Gastroesophageal sphincter (tissue), 4 donors: ENCODE results near the gene SGCD. TPM values are rescaled to one million over a fixed set of nuclear protein-coding genes. Genes with fewer than 3 reads are reported as not detected.
A peak's percentile ranks its signal among the peaks of the same experiment; 100 is the strongest.

Source experiments
- ATAC-seq: fragments of 150-250 bp; one replicate; pipeline ENCODE4 v1.9.1; 2016; ENCODE audit warnings: mild to moderate bottlenecking, moderate library complexity
- H3K27ac ChIP-seq, 4 donors: fragments of 200-600 bp; sonication (generic) in 3 of 4; 1 replicate in 3 of 4; 2 replicates in 1 of 4; pipeline ENCODE4 v1.5.1; 2016 to 2019
- H3K27me3 ChIP-seq: fragments of 200-600 bp; sonication (generic); one replicate; pipeline ENCODE4 v1.5.1; 2019
- H3K36me3 ChIP-seq, 2 donors: fragments of 200-600 bp; sonication (generic); one replicate each; pipeline ENCODE4 v1.5.1; 2019; ENCODE audit warnings: control low read depth in 1 of 2
- H3K4me1 ChIP-seq, 3 donors: fragments of 200-600 bp; sonication (generic); 1 replicate in 2 of 3; 2 replicates in 1 of 3; pipeline ENCODE4 v1.5.1; 2016 to 2019; ENCODE audit warnings: control low read depth in 2 of 3
- H3K4me3 ChIP-seq, 2 donors: fragments of 200-600 bp; sonication (generic); one replicate each; pipeline ENCODE4 v1.5.1; 2019; ENCODE audit warnings: mild to moderate bottlenecking in 1 of 2, moderate library complexity in 1 of 2
- H3K9me3 ChIP-seq, 3 donors: fragments of 200-600 bp; sonication (generic); one replicate each; pipeline ENCODE4 v1.5.1; 2017 to 2019; ENCODE audit warnings: control low read depth in 2 of 3
- EP300 ChIP-seq: sonication (generic); formaldehyde crosslinking; IDR thresholded peaks from one replicate; pipeline ENCODE4 v1.6.1; 2017; ENCODE audit warnings: antibody characterized with exemption, mild to moderate bottlenecking
- POLR2A ChIP-seq, 2 donors: fragments of 450-650 bp; IDR thresholded peaks; one replicate each; pipeline ENCODE4 v1.6.1; 2017; ENCODE audit warnings: antibody characterized with exemption in 2 of 2, mild to moderate bottlenecking in 2 of 2, moderate library complexity in 1 of 2
- POLR2AphosphoS5 ChIP-seq: sonication (generic); formaldehyde crosslinking; IDR thresholded peaks from one replicate; pipeline ENCODE4 v1.6.1; 2017; ENCODE audit warnings: antibody characterized with exemption
- WGBS, 2 donors: methylation state at CpG; one replicate each; pipeline ENCODE4 v1.1.5; 2018; ENCODE audit warnings: low coverage in 1 of 2; 5-methylcytosine and 5-hydroxymethylcytosine counted together
- total RNA-seq, 4 donors: library from RNA; depleted of rRNA; stranded (reverse); fragments of >200 nt; gene quantifications; one replicate each; pipeline ENCODE4 v1.1.0, GENCODE V29; 2016
- TF ChIP-seq, protein P1 (sequence below), 4 experiments: fragments of 200-600 bp in 2 of 4; fragments of 450-650 bp in 2 of 4; sonication (generic) in 1 of 4; IDR thresholded peaks; one replicate each; pipeline ENCODE4 v1.5.1; 2017 to 2019; ENCODE audit warnings: antibody characterized with exemption in 4 of 4, mild to moderate bottlenecking in 2 of 4, moderate library complexity in 2 of 4

The SGCD gene
- total RNA-seq, 4 donors from 2014 or later = 8.8 to 61.3 (median 33.7) TPM

DNA sequence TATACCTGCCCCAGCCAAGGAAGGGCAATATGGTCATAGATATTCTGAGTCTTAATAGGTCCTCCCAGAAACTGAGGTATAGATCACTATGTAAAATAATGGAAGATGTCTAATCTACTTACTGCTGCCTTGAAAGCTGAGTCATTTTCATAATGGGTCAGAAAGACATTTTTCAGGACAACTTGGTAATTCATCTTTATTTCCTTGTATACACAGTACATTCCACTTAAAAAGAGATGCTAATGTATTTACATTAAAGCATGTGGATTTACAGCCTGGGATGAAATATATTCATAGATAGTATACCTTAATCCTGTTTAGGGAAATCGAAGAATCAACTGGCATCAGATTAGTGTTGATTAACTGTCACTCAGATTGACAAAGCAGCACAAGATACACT, 304.0 kb downstream of the SGCD start:
- Histone ChIP-seq H3K36me3 (no peaks in the 10 kb centered on the region), H3K27me3 (no peaks in the 10 kb centered on the region), H3K9me3 (no peaks in the 10 kb centered on the region), H3K4me3 (no peak overlapping the region), H3K4me1 (no peaks in the 10 kb centered on the region), H3K27ac (no peak overlapping the region)
- 81 to 95% methylated on average over 1 of the region's 1 CpG for WGBS, 2 donors
- no peak for ATAC-seq
- TF ChIP-seq, protein P1, sequence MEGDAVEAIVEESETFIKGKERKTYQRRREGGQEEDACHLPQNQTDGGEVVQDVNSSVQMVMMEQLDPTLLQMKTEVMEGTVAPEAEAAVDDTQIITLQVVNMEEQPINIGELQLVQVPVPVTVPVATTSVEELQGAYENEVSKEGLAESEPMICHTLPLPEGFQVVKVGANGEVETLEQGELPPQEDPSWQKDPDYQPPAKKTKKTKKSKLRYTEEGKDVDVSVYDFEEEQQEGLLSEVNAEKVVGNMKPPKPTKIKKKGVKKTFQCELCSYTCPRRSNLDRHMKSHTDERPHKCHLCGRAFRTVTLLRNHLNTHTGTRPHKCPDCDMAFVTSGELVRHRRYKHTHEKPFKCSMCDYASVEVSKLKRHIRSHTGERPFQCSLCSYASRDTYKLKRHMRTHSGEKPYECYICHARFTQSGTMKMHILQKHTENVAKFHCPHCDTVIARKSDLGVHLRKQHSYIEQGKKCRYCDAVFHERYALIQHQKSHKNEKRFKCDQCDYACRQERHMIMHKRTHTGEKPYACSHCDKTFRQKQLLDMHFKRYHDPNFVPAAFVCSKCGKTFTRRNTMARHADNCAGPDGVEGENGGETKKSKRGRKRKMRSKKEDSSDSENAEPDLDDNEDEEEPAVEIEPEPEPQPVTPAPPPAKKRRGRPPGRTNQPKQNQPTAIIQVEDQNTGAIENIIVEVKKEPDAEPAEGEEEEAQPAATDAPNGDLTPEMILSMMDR (IDR thresholded peaks at IDR 0.05) = no peak
- TF ChIP-seq POLR2AphosphoS5 (no peak), EP300 (no peak), POLR2A (IDR thresholded peaks at IDR 0.05) (no peak)

DNA sequence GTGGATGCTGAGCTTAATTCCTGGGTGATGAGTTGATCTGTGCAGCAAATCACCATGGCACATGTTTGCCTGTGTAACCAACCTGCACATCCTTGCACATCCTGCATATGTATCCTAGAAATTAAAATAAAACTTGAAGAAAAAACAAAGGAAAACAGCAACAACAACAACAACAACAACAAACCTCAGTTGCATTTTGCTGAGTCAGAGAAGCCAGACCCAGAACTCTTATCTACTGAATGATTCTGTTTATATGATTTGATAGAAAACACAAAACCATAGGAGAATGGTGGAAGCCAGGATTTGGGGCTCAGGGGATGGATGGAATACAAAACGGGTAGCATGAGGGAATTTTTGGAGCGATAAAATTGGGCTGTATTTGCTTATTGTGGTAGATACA, 307.3 kb downstream of the SGCD start:
- H3K36me3 ChIP-seq = no peaks in the 10 kb centered on the region
- H3K4me3 ChIP-seq = no peak overlapping the region
- WGBS, 2 donors = 69 to 100% methylated on average over 2 of the region's 2 CpGs
- H3K4me1 ChIP-seq = no peaks in the 10 kb centered on the region
- no peak for TF ChIP-seq POLR2AphosphoS5
- TF ChIP-seq POLR2A (IDR thresholded peaks at IDR 0.05) = no peak
- TF ChIP-seq, protein P1 (IDR thresholded peaks at IDR 0.05) = no peak
- TF ChIP-seq EP300 = no peak
- no peak for ATAC-seq
- H3K9me3 ChIP-seq = no peaks in the 10 kb centered on the region
- H3K27ac ChIP-seq = no peak overlapping the region
- H3K27me3 ChIP-seq = no peaks in the 10 kb centered on the region

DNA sequence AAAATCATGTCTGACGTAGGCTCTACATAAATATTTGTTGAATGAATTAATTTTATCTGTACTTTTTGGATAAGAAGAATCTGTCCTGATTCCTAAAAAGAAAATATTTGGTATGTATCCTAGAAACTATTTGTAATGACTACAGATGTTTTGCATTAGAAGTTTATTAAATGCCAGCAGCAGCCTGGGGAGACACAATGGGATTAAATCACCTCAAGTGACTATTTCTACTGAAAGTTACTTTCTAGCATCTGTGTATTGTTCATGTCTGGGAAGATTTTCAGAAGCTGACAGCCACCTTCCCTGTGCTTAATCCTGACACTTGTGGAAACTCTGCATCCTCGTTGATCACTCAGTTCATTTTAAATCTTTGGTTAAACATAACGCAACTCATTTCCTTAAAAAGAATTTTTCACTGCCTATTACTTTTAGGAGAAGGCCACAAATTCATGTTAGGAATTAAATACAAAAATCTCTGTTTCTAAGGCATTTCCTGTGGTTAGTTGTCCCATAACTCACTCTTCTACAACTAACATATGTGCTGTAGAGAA, 313.8 kb downstream of the SGCD start:
- ATAC-seq = no peak
- Histone ChIP-seq H3K36me3 (no peaks in the 10 kb centered on the region), H3K27me3 (no peaks in the 10 kb centered on the region), H3K9me3 (no peaks in the 10 kb centered on the region), H3K4me1 (peaks cover 5 to 28% (median 8%) of the 10 kb centered on the region in 3 donors), H3K27ac (peak overlapping the region; percentile 65 to 83 (median 74)), H3K4me3 (no peak overlapping the region)
- 7 to 9% methylated on average over 3 of the region's 3 CpGs for WGBS, 2 donors
- no peak for TF ChIP-seq POLR2AphosphoS5

DNA sequence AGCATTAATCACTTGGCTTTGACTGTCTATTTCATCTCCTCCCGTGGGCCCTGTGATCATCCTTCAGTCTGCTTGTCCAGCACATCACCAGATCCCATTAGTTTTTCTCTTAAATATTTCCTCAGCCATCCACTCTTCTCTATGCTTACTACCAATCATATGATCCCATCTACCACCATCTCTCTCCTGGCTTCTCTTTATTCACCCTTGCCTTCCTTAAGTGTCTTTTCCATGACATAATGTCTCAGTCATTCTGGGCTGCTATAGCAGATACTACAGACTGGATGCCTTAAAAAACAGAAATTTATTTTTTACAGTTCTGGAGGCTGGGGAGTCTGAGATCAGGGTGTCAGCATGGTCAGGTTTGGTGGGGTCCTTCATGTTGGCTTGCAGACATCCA, 314.7 kb downstream of the SGCD start:
- H3K4me3 ChIP-seq = no peak overlapping the region
- no peaks in the 10 kb centered on the region for H3K27me3 ChIP-seq
- H3K9me3 ChIP-seq = no peaks in the 10 kb centered on the region
- H3K36me3 ChIP-seq = no peaks in the 10 kb centered on the region
- WGBS, 2 donors = 38 to 42% methylated on average over 1 of the region's 1 CpG
- TF ChIP-seq POLR2AphosphoS5 = no peak
- TF ChIP-seq POLR2A (IDR thresholded peaks at IDR 0.05) = no peak
- peaks cover 5 to 37% (median 8%) of the 10 kb centered on the region in 3 donors for H3K4me1 ChIP-seq
- ATAC-seq = no peak
- peak overlapping the region; percentile 65 to 83 (median 74) for H3K27ac ChIP-seq

DNA sequence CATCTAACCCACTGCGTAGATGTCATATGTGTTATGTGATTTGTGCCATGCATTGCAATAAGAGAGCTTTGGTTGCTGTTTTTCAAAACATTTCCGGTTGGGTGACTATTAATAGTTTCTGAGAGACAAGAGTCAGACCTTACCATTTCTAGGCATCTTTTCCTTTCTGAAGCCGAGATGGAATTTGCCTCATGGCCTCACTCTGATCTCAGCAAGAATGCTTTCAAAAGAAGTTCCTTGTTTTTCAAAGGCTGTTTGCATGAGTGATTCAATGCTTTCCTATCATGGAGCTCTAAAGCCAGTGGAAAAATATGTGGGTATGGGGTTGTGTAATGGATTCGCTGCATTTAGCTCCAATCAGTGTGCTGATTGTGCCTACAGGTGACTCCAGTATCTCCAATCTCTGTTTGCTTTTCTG, 320.1 kb downstream of the SGCD start:
- WGBS, 2 donors = 18 to 37% methylated on average over 2 to 4 of the region's 4 CpGs
- peak; percentile 79 for ATAC-seq
- no peaks in the 10 kb centered on the region for H3K27me3 ChIP-seq
- H3K4me3 ChIP-seq = no peak overlapping the region
- peaks cover 0 to 23% (median 4%) of the 10 kb centered on the region in 3 donors for H3K4me1 ChIP-seq
- no peaks in the 10 kb centered on the region for H3K36me3 ChIP-seq
- H3K9me3 ChIP-seq = no peaks in the 10 kb centered on the region
- TF ChIP-seq, protein P1 (IDR thresholded peaks at IDR 0.05) = no peak
- TF ChIP-seq EP300 = no peak
- TF ChIP-seq POLR2A (IDR thresholded peaks at IDR 0.05) = no peak
- peak; percentile 45 for TF ChIP-seq POLR2AphosphoS5
- H3K27ac ChIP-seq = peak overlapping the region; percentile 73 to 78 (median 78)

DNA sequence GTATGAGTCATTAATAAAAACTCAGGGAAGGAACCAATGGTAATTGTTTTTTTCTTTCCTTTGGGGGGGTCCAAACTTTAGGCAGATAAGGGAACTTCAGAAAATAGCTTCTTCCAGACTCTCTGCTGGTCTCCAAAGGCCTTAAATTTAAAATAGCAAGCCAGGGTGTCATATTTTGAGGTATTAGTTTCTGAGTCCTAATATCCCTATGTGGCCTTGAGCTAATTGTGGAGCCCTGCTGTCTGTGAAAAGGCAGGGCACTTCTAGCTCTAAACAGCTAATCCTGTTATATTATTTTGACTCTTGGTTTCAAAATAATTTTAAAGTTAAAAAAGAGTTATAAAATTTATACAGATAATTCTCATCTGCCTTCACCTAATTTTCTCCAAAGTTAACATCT, 327.5 kb downstream of the SGCD start:
- no peaks in the 10 kb centered on the region for H3K36me3 ChIP-seq
- H3K9me3 ChIP-seq = no peaks in the 10 kb centered on the region
- TF ChIP-seq POLR2AphosphoS5 (no peak), EP300 (no peak), POLR2A (IDR thresholded peaks at IDR 0.05) (no peak)
- TF ChIP-seq, protein P1 (IDR thresholded peaks at IDR 0.05) = no peak
- no peak for ATAC-seq
- peaks cover 0 to 7% (median 0%) of the 10 kb centered on the region in 3 donors for H3K4me1 ChIP-seq
- no peaks in the 10 kb centered on the region for H3K27me3 ChIP-seq
- H3K4me3 ChIP-seq = no peak overlapping the region
- H3K27ac ChIP-seq = no peak overlapping the region
